Erythroblast (primary cell): ENCODE measurements around the gene PCNX1.

ENCODE experiments used
- GATA1 ChIP-seq: IDR thresholded peaks from 2 replicates; pipeline ENCODE4 v1.6.1; 2011; ENCODE audit warnings: low read depth, mild to moderate bottlenecking, control low read depth, low read length, moderate library complexity
- POLR2A ChIP-seq: IDR thresholded peaks from 2 replicates; pipeline ENCODE4 v1.6.1; 2011; ENCODE audit warnings: mild to moderate bottlenecking, low read length

DNA sequence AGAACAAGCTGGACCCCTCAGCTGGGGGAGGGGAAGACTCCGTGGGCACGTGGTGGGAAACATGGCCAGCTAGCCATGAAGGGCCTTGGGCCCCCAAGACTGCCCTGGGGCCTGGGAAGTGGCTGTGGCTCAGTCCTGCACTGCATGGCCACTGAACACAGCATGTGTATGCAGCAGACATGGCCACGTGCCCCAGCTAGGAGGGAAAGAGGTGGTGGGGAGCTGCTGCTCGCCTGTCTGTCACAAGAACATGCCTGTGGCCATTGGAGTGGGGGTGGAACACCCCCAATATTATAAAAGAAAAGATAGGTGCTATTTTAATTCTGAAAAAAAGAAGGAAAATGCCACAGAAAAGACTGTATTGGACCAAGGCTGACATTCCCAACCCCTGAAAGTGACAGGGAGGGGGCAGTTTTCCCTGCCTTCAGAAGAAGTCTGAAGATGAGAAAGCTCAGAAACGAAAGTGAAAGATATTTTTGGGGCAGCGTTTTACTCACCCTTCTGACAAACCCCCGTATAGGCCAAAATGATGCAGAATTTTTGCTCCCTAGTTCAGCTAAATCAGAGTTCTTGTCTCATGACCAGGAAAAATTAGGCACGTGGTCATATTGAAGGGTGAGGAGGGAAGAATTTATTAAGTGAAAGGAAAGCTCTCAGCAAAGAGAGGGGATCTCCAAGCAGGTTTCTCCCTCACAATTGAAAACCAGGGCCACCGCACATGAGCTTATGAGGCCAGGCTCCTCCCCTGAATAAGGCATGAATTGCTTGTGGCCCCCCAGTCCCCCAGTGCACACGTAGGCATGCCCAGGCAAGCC lies 35.2 kb upstream of the PCNX1 start:
- TF ChIP-seq POLR2A: no peak
- TF ChIP-seq GATA1: no peak
